Neural crest cell (in vitro differentiated cells): ENCODE results near the gene BACH2. TPM values are rescaled to one million over a fixed set of nuclear protein-coding genes. Genes with fewer than 3 reads are reported as not detected.

Experiments
- DNase-seq: peaks from one replicate; pipeline ENCODE4 v3.0.0; 2021; ENCODE audit warnings: low read depth, mixed read lengths, low spot score
- H3K27ac Mint-ChIP-seq: one replicate; pipeline ENCODE4 v1.8.0; 2021; ENCODE audit warnings: mild to moderate bottlenecking, mixed read lengths; ENCODE audit not compliant: unreplicated experiment
- H3K27me3 Mint-ChIP-seq: 2 replicates; pipeline ENCODE4 v1.8.0; 2021; ENCODE audit warnings: low read depth, mild to moderate bottlenecking, mixed read lengths
- H3K36me3 Mint-ChIP-seq: 2 replicates; pipeline ENCODE4 v1.8.0; 2021; ENCODE audit warnings: low read depth, mild to moderate bottlenecking, mixed read lengths
- H3K4me1 Mint-ChIP-seq: 2 replicates; pipeline ENCODE4 v1.8.0; 2021; ENCODE audit warnings: mixed read lengths
- H3K4me3 Mint-ChIP-seq: one replicate; pipeline ENCODE4 v1.8.0; 2021; ENCODE audit warnings: mild to moderate bottlenecking, mixed read lengths
- H3K9me3 Mint-ChIP-seq: 2 replicates; pipeline ENCODE4 v1.8.0; 2021; ENCODE audit warnings: mixed read lengths
- total RNA-seq: library from RNA; stranded (reverse); gene quantifications from 2 replicates; pipeline ENCODE4 v1.2.1, GENCODE V29; 2021
- TF ChIP-seq, protein P1 (sequence below): fragments of 200-600 bp; sonication (generic); conservative IDR thresholded peaks from 2 replicates; pipeline ENCODE4 v1.5.0; 2021; ENCODE audit warnings: antibody characterized with exemption, mild to moderate bottlenecking

BACH2 gene
- total RNA-seq, 1 donor from 2014 or later: 13.1 TPM

DNA sequence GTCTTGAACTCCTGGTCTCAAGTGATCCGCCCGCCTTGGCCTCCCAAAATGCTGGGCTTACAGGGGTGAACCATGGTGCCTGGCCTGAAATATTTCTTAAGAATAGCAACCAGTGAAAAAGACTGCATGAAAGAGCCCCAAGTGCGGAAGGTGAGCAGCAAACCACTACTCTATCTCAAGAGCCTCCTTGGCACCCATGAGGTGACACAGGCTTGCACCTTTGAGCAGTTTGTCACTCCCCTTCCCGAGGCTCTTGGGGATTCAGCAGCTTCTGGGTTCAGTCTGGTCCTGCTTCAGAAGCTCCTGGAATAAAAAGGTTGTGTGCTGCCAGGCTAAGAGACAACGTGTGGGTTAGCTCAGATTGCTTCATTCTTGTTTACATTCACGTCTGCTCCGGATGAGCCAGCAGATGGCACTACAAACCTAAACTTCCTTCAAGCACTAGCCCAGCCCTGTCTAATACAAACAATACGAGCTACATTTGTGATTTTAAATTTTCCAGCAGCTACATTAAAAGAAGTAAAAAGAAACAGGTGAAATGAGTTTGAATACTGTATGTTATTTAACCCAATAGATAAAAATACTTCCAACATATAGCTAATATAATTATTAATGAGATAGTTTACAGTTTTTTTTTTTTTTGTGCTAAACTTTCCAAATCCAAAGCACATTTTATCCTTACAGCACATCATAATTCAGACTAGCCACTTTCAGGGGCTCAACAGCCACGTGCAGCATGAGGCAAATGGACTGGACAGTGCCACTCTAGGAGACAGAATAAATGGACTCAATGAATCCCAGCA is 356.2 kb downstream of the BACH2 start:
- Mint-ChIP-seq H3K27ac (no peak overlapping the region), H3K27me3 (peaks cover 3% of the 10 kb centered on the region), H3K4me3 (no peak overlapping the region), H3K4me1 (peaks cover 18% of the 10 kb centered on the region), H3K36me3 (no peaks in the 10 kb centered on the region), H3K9me3 (no peaks in the 10 kb centered on the region)
- TF ChIP-seq, protein P1, sequence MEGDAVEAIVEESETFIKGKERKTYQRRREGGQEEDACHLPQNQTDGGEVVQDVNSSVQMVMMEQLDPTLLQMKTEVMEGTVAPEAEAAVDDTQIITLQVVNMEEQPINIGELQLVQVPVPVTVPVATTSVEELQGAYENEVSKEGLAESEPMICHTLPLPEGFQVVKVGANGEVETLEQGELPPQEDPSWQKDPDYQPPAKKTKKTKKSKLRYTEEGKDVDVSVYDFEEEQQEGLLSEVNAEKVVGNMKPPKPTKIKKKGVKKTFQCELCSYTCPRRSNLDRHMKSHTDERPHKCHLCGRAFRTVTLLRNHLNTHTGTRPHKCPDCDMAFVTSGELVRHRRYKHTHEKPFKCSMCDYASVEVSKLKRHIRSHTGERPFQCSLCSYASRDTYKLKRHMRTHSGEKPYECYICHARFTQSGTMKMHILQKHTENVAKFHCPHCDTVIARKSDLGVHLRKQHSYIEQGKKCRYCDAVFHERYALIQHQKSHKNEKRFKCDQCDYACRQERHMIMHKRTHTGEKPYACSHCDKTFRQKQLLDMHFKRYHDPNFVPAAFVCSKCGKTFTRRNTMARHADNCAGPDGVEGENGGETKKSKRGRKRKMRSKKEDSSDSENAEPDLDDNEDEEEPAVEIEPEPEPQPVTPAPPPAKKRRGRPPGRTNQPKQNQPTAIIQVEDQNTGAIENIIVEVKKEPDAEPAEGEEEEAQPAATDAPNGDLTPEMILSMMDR: peak; percentile 91
- peak; percentile 57 for DNase-seq

DNA sequence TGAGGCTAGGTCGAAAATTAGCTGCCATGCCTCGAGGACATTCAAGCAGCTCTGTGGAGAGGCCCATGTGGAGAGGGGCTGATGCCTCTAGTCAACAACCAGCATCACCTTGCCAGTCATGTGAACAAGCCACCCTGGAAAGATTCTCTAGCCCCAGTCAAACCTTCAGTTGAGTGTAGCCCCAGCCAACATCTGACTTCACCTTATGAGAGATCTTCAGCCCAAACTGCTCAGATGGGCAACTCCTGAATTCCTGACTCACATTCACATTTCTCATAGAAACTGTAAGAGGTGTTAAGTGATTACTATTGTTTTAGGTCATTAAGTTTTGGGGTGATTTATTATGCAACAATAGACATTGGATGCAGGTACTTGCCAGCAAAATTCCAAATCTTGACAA is 357.5 kb downstream of the BACH2 start:
- no peak overlapping the region for H3K4me3 Mint-ChIP-seq
- no peak for DNase-seq
- no peaks in the 10 kb centered on the region for H3K36me3 Mint-ChIP-seq
- H3K27ac Mint-ChIP-seq: no peak overlapping the region
- H3K27me3 Mint-ChIP-seq: no peaks in the 10 kb centered on the region
- TF ChIP-seq, protein P1: no peak
- H3K9me3 Mint-ChIP-seq: no peaks in the 10 kb centered on the region
- peaks cover 18% of the 10 kb centered on the region for H3K4me1 Mint-ChIP-seq

DNA sequence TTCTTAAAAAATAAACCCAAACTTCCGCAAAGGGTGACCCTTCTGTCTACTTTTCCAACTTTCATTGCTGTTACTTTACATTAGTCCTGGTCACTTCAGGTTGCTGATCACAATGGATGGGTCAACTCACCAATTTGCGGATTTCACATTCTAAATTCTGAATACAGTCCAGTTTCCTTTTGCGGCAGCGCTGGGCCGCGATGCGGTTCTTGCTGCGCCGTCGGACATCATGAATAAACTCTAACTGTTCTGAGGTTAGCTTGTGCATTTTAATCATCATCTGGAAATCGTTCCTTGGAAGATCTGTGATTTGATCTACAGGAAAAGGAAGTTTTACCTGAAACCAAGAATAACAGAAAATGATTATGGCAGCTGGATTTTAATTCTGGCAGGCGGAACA is 358.6 kb downstream of the BACH2 start:
- TF ChIP-seq, protein P1: no peak
- no peak overlapping the region for H3K4me3 Mint-ChIP-seq
- H3K27me3 Mint-ChIP-seq: no peaks in the 10 kb centered on the region
- peaks cover 18% of the 10 kb centered on the region for H3K4me1 Mint-ChIP-seq
- DNase-seq: no peak
- no peak overlapping the region for H3K27ac Mint-ChIP-seq
- no peaks in the 10 kb centered on the region for H3K9me3 Mint-ChIP-seq
- no peaks in the 10 kb centered on the region for H3K36me3 Mint-ChIP-seq

DNA sequence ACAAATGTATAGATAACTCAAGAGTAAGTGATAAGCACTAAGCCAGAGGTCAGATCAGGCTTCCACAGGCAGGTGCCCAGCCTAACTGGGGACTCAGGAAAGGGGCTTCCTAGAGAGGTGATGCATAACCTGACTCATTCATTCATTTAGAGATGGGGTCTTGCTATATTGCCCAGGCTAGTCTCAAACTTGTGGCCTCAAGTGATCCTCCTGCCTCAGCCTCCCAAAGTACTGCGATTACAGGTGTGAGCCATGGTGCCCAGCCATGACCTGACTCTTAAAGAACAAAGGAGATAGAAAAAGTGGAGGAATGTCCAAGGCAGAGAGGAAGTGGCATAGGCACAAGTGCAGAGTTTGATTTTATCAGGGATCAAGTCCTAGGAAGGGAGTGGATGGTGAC is 360.5 kb downstream of the BACH2 start:
- H3K27me3 Mint-ChIP-seq: no peaks in the 10 kb centered on the region
- DNase-seq: no peak
- no peak overlapping the region for H3K4me3 Mint-ChIP-seq
- H3K9me3 Mint-ChIP-seq: no peaks in the 10 kb centered on the region
- H3K36me3 Mint-ChIP-seq: peaks cover 4% of the 10 kb centered on the region
- H3K4me1 Mint-ChIP-seq: peaks cover 10% of the 10 kb centered on the region
- no peak overlapping the region for H3K27ac Mint-ChIP-seq
- TF ChIP-seq, protein P1: no peak

DNA sequence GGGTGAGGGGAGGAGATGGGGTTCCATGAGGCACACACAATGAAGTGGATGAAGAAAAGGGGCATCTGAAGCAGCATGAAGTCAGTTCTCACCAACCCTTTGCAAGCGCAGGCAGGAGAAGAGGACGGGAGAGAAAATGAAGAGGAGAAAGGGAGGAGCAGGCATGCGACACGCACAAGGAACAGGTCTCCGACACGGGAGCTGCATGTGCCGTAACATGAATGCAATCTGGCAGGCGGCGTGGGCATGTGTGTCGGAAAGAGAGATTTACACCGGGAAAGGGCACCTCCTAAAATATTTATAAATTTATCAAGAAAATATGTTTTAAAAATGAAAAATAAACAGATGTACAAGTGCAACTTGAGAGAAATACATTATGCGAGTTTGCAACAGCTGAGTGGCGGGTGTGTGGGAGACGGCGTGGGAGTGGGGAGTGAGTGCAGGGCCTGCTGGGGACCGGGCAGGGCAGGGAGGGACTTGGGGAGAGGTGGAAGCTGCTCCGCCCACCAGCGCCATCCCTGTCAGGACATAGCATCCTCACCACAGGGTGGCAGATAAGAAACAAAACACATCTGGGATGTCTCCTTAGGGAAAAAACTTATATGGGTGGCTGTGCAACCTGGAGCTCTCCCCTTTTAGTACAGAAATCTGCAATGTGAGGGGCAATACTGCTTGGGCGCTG is 361.8 kb downstream of the BACH2 start:
- H3K9me3 Mint-ChIP-seq: no peaks in the 10 kb centered on the region
- TF ChIP-seq, protein P1: no peak
- H3K4me3 Mint-ChIP-seq: no peak overlapping the region
- peaks cover 4% of the 10 kb centered on the region for H3K36me3 Mint-ChIP-seq
- no peak for DNase-seq
- H3K4me1 Mint-ChIP-seq: no peaks in the 10 kb centered on the region
- no peaks in the 10 kb centered on the region for H3K27me3 Mint-ChIP-seq
- no peak overlapping the region for H3K27ac Mint-ChIP-seq
